Uterus (tissue), 2 donors: Measurements from ENCODE around the gene ALPG.

Source experiments
- CTCF ChIP-seq, 4 experiments: fragments of 200-600 bp in 2 of 4; fragments of 450-650 bp in 2 of 4; sonication (generic) in 2 of 4; IDR thresholded peaks; one replicate each; pipeline ENCODE4 v1.5.1; 2016 to 2019; ENCODE audit warnings: antibody characterized with exemption in 4 of 4, mild to moderate bottlenecking in 2 of 4, moderate library complexity in 1 of 4
- POLR2A ChIP-seq, 2 donors: fragments of 450-650 bp; IDR thresholded peaks; one replicate each; pipeline ENCODE4 v1.6.1; 2016; ENCODE audit warnings: antibody characterized with exemption in 2 of 2, mild to moderate bottlenecking in 1 of 2, moderate library complexity in 1 of 2

GRCh38 chr2:232439758-232440135, 33.1 kb downstream of the ALPG start:
- TF ChIP-seq CTCF (IDR thresholded peaks at IDR 0.05) (peak in 1 of 4 experiments; percentile 2), POLR2A (IDR thresholded peaks at IDR 0.05) (no peak)
